IMR-90 (cell line): ENCODE data around the gene PET100. TPM values are rescaled to one million over a fixed set of nuclear protein-coding genes. Genes with fewer than 3 reads are reported as not detected.

Source experiments
- ATAC-seq: fragments of 200-7000 bp; cut with Tn5 transposase; 2 replicates; pipeline ENCODE4 v1.9.1; 2020; ENCODE audit warnings: low read depth, mild to moderate bottlenecking, moderate library complexity
- BruUV-seq: library from RNA; stranded (reverse); fragments of 400-500 nt; replicated peaks from 2 replicates; lab custom pipeline; 2021; lab: Mats Ljungman, UMichigan
- CTCF ChIA-PET: fragments of 300-600 bp; formaldehyde crosslinking; extraction: SDS; loops from one replicate; lab custom pipeline; 2021; ENCODE audit warnings: antibody characterized with exemption; lab: Yijun Ruan, JAX
- POLR2A ChIA-PET: fragments of 300-600 bp; sonication (Branson Sonifier 250); formaldehyde crosslinking; loops from one replicate; lab custom pipeline; 2022; ENCODE audit warnings: antibody characterized with exemption; ENCODE audit not compliant: unreplicated experiment; lab: Charles Lee
- DNase-seq: peaks from one replicate; pipeline ENCODE4 v3.0.0; 2013
- H2AFZ ChIP-seq: replicated peaks from 2 replicates; pipeline ENCODE3; 2013; ENCODE audit warnings: low read length, mild to moderate bottlenecking; ENCODE audit not compliant: poor library complexity
- H2AK5ac ChIP-seq: 2 replicates; pipeline ENCODE4 v1.6.1; 2013; ENCODE audit warnings: low read depth, low read length, inconsistent platforms
- H2AK9ac ChIP-seq: replicated peaks from 2 replicates; pipeline ENCODE3; 2013; ENCODE audit warnings: mild to moderate bottlenecking, low read depth, low read length, moderate library complexity; ENCODE audit not compliant: poor library complexity
- H2BK120ac ChIP-seq: 2 replicates; pipeline ENCODE4 v1.6.1; 2013; ENCODE audit warnings: low read depth, low read length, inconsistent platforms
- H2BK15ac ChIP-seq: 3 replicates; pipeline ENCODE4 v1.6.1; 2013; ENCODE audit warnings: low read depth, low read length, inconsistent platforms
- H2BK20ac ChIP-seq: 2 replicates; pipeline ENCODE4 v1.6.1; 2013; ENCODE audit warnings: low read depth, mild to moderate bottlenecking, inconsistent platforms, low read length, moderate library complexity
- H2BK5ac ChIP-seq: 2 replicates; pipeline ENCODE4 v1.6.1; 2013; ENCODE audit warnings: mild to moderate bottlenecking, low read depth, low read length, inconsistent platforms; ENCODE audit not compliant: poor library complexity, severe bottlenecking
- H3K14ac ChIP-seq: replicated peaks from 2 replicates; pipeline ENCODE4 v1.6.1; 2013; ENCODE audit warnings: low read depth, low read length, inconsistent platforms
- H3K18ac ChIP-seq: 2 replicates; pipeline ENCODE4 v1.6.1; 2013; ENCODE audit warnings: low read depth, low read length, control low read depth
- H3K23ac ChIP-seq: 2 replicates; pipeline ENCODE4 v1.6.1; 2013; ENCODE audit warnings: low read depth, low read length, inconsistent platforms
- H3K27ac ChIP-seq: 2 replicates; pipeline ENCODE4 v1.5.1; 2013; ENCODE audit warnings: mild to moderate bottlenecking, control low read depth, low read length; ENCODE audit not compliant: insufficient read depth
- H3K27me3 ChIP-seq: 2 replicates; pipeline ENCODE4 v1.6.1; 2013; ENCODE audit warnings: low read length; ENCODE audit not compliant: control insufficient read depth, insufficient read depth
- H3K36me3 ChIP-seq: 2 replicates; pipeline ENCODE4 v1.6.1; 2013; ENCODE audit warnings: low read length, mixed read lengths; ENCODE audit not compliant: control insufficient read depth, insufficient read depth
- H3K4ac ChIP-seq: 2 replicates; pipeline ENCODE4 v1.6.1; 2013; ENCODE audit warnings: low read depth, low read length, inconsistent platforms
- H3K4me1 ChIP-seq: 2 replicates; pipeline ENCODE4 v1.6.1; 2013; ENCODE audit warnings: low read length, mixed read lengths; ENCODE audit not compliant: control insufficient read depth, insufficient read depth
- H3K4me2 ChIP-seq: 2 replicates; pipeline ENCODE4 v1.6.1; 2013; ENCODE audit warnings: low read depth, mild to moderate bottlenecking, control low read depth, low read length, moderate library complexity
- H3K4me3 ChIP-seq: 2 replicates; pipeline ENCODE4 v1.5.1; 2013; ENCODE audit warnings: low read depth, mild to moderate bottlenecking, control low read depth, low read length, moderate library complexity; ENCODE audit not compliant: insufficient read depth
- H3K56ac ChIP-seq: 2 replicates; pipeline ENCODE4 v1.6.1; 2013; ENCODE audit warnings: low read length, inconsistent platforms; ENCODE audit not compliant: insufficient read depth; ENCODE audit errors: extremely low read depth
- H3K79me1 ChIP-seq, 2 experiments: 2 replicates each; pipeline ENCODE4 v1.6.1; 2013; ENCODE audit warnings: low read length in 2 of 2, inconsistent platforms in 1 of 2, low read depth in 1 of 2
- H3K9ac ChIP-seq: 2 replicates; pipeline ENCODE4 v1.6.1; 2013; ENCODE audit warnings: low read depth, low read length, control low read depth
- H3K9me1 ChIP-seq: 2 replicates; pipeline ENCODE4 v1.6.1; 2013; ENCODE audit warnings: low read length, inconsistent platforms; ENCODE audit not compliant: insufficient read depth
- H3K9me3 ChIP-seq: 2 replicates; pipeline ENCODE4 v1.6.1; 2013; ENCODE audit warnings: low read length; ENCODE audit not compliant: control insufficient read depth, insufficient read depth
- H4K20me1 ChIP-seq: 2 replicates; pipeline ENCODE4 v1.6.1; 2013; ENCODE audit warnings: low read length, inconsistent platforms; ENCODE audit not compliant: insufficient read depth
- H4K5ac ChIP-seq: 2 replicates; pipeline ENCODE4 v1.6.1; 2013; ENCODE audit warnings: mild to moderate bottlenecking, low read depth, low read length, control low read depth
- H4K8ac ChIP-seq, 2 experiments: 2 replicates each; pipeline ENCODE4 v1.6.1; 2013; ENCODE audit warnings: low read depth in 2 of 2, low read length in 2 of 2, control low read depth in 1 of 2, inconsistent platforms in 1 of 2
- H4K91ac ChIP-seq: 2 replicates; pipeline ENCODE4 v1.6.1; 2013; ENCODE audit warnings: low read depth, low read length, inconsistent platforms; ENCODE audit not compliant: insufficient read depth
- BHLHE40 ChIP-seq: fragments of 150-350 bp; IDR thresholded peaks from 2 replicates; pipeline ENCODE4 v1.6.1; 2016; ENCODE audit warnings: mild to moderate bottlenecking, low read depth, low read length
- CEBPB ChIP-seq: IDR thresholded peaks from 2 replicates; pipeline ENCODE4 v1.6.1; 2012; ENCODE audit warnings: low read depth, low read length, improper control_type of control experiment
- CHD1 ChIP-seq: IDR thresholded peaks from 2 replicates; pipeline ENCODE4 v1.6.1; 2012; ENCODE audit warnings: low read depth, low read length, improper control_type of control experiment
- CTCF ChIP-seq: conservative IDR thresholded peaks from 2 replicates; pipeline ENCODE4 v1.5.1; 2012; ENCODE audit warnings: mild to moderate bottlenecking, low read depth, low read length, improper control_type of control experiment
- ELK1 ChIP-seq: fragments of 150-350 bp; IDR thresholded peaks from 2 replicates; pipeline ENCODE4 v1.6.1; 2016; ENCODE audit warnings: low read depth, mild to moderate bottlenecking, low read length, moderate library complexity, borderline replicate concordance
- FOS ChIP-seq: fragments of 150-350 bp; IDR thresholded peaks from 2 replicates; pipeline ENCODE4 v1.6.1; 2016; ENCODE audit warnings: low read depth, low read length
- MAFK ChIP-seq: IDR thresholded peaks from 2 replicates; pipeline ENCODE4 v1.6.1; 2012; ENCODE audit warnings: low read depth, low read length, improper control_type of control experiment
- MAZ ChIP-seq: IDR thresholded peaks from 2 replicates; pipeline ENCODE4 v1.6.1; 2012; ENCODE audit warnings: low read depth, mild to moderate bottlenecking, low read length, improper control_type of control experiment, moderate library complexity, borderline replicate concordance
- MXI1 ChIP-seq: IDR thresholded peaks from 2 replicates; pipeline ENCODE4 v1.6.1; 2012; ENCODE audit warnings: low read depth, mild to moderate bottlenecking, low read length, moderate library complexity, borderline replicate concordance
- NFE2L2 ChIP-seq: fragments of 150-350 bp; IDR thresholded peaks from 2 replicates; pipeline ENCODE4 v1.6.1; 2016; ENCODE audit warnings: low read depth, mild to moderate bottlenecking, low read length
- RAD21 ChIP-seq: IDR thresholded peaks from 2 replicates; pipeline ENCODE4 v1.6.1; 2012; ENCODE audit warnings: low read length, improper control_type of control experiment
- RCOR1 ChIP-seq: IDR thresholded peaks from 2 replicates; pipeline ENCODE4 v1.6.1; 2012; ENCODE audit warnings: mild to moderate bottlenecking, low read length, improper control_type of control experiment; ENCODE audit not compliant: insufficient replicate concordance
- RFX5 ChIP-seq: IDR thresholded peaks from 2 replicates; pipeline ENCODE4 v1.8.0; 2012; ENCODE audit warnings: low read depth, mild to moderate bottlenecking, low read length, moderate library complexity
- SMC3 ChIP-seq: fragments of 150-350 bp; IDR thresholded peaks from 2 replicates; pipeline ENCODE4 v1.6.1; 2016; ENCODE audit warnings: low read depth, mild to moderate bottlenecking, antibody characterized with exemption, low read length, moderate library complexity
- USF2 ChIP-seq: fragments of 150-350 bp; IDR thresholded peaks from 2 replicates; pipeline ENCODE4 v1.6.1; 2017; ENCODE audit warnings: mild to moderate bottlenecking, antibody characterized with exemption, low read length, low read depth
- WGBS, 2 experiments: methylation state at CpG; one replicate each; pipeline versions ENCODE4 v1.1.5 to v1.1.7; 2013; ENCODE audit warnings: missing lambda C conversion rate in 2 of 2; ENCODE audit not compliant: insufficient read length in 1 of 2; ENCODE audit errors: extremely low coverage in 2 of 2; 5-methylcytosine and 5-hydroxymethylcytosine counted together
- dilution Hi-C: fragments of 300-500 bp; cut with HindIII; formaldehyde crosslinking; loops from one replicate; pipeline ENCODE4 v1.14.3; 2018; ENCODE audit warnings: low sequenced_read_pairs; ENCODE audit not compliant: unreplicated experiment
- in situ Hi-C: fragments of 300-500 bp; cut with MboI; formaldehyde crosslinking; loops from 3 replicates; pipeline ENCODE4 v1.14.3; 2019; ENCODE audit warnings: low sequenced_read_pairs, inconsistent platforms, mixed read lengths
- intact Hi-C: fragments of 100-400 bp; cut with micrococcal nuclease; formaldehyde crosslinking; loops from 2 replicates; pipeline ENCODE4 v1.10.0; 2022
- polyA plus RNA-seq, 3 experiments: library from polyadenylated mRNA; depleted of rRNA; stranded (reverse); fragments of >200 nt; gene quantifications; 2 replicates each; pipeline ENCODE4 v1.2.3, GENCODE V29; 2012; ENCODE audit warnings: low replicate concordance in 1 of 3
- total RNA-seq: library from RNA; depleted of rRNA; stranded (reverse); fragments of >200 nt; gene quantifications from 2 replicates; pipeline ENCODE4 v1.2.3, GENCODE V29; 2012

PET100 gene
- total and polyA plus RNA-seq, 2 of the 4 experiments (the other 2 are of a cell fraction) = 1.4 to 31.4 TPM

GRCh38 chr19:7582446-7582845, 47.1 kb upstream of the PET100 start (continued):
- TF ChIP-seq CTCF (no peak), RAD21 (no peak)

- POLR2A ChIA-PET = no interaction called here
- no peaks in the 10 kb centered on the region for H3K4me1 ChIP-seq
- no peak overlapping the region for H4K8ac ChIP-seq
- no peak overlapping the region for H2BK15ac ChIP-seq
- H3K4ac ChIP-seq = no peak overlapping the region
- no peak overlapping the region for H3K23ac ChIP-seq
- H3K27me3 ChIP-seq = peaks cover 7% of the 10 kb centered on the region
- CTCF ChIA-PET = no interaction called here
- H3K9ac ChIP-seq = no peak overlapping the region
- no TSS peak for BruUV-seq
- no peak overlapping the region for H4K5ac ChIP-seq
- H3K9me1 ChIP-seq = no peaks in the 10 kb centered on the region
- intact Hi-C loops = no loop called here
- no peak overlapping the region for H2BK5ac ChIP-seq
- H2BK20ac ChIP-seq = no peak overlapping the region
- DNase-seq (no peak), ATAC-seq (no peak)
- H3K4me3 ChIP-seq = no peak overlapping the region
- WGBS, 2 experiments = 87% methylated on average over 3 of the region's 7 CpGs; no CpG with 5 or more reads in 1 of the 2 experiments
- H4K91ac ChIP-seq = no peak overlapping the region
- no peak overlapping the region for H3K14ac ChIP-seq
- no peak overlapping the region for H3K18ac ChIP-seq
- no peaks in the 10 kb centered on the region for H3K79me1 ChIP-seq
- H3K9me3 ChIP-seq = no peaks in the 10 kb centered on the region
- no peak overlapping the region for H2AK5ac ChIP-seq
- in situ Hi-C loops = no loop called here
- H2AK9ac ChIP-seq = no peak overlapping the region
- H3K36me3 ChIP-seq = no peaks in the 10 kb centered on the region
- H2AFZ ChIP-seq = no peak overlapping the region
- no peak overlapping the region for H3K4me2 ChIP-seq
- dilution Hi-C loops = no loop called here
- no peak overlapping the region for H3K56ac ChIP-seq
- H2BK120ac ChIP-seq = no peak overlapping the region
- H4K20me1 ChIP-seq = no peaks in the 10 kb centered on the region
- H3K27ac ChIP-seq = no peak overlapping the region
- TF ChIP-seq RFX5 = no peak
- TF ChIP-seq RCOR1 = no peak
- TF ChIP-seq MAFK = no peak
- TF ChIP-seq NFE2L2 = no peak
- no peak for TF ChIP-seq MAZ
- TF ChIP-seq CHD1 = no peak
- TF ChIP-seq MXI1 = no peak
- no peak for TF ChIP-seq FOS
- TF ChIP-seq USF2 = no peak
- no peak for TF ChIP-seq RAD21
- TF ChIP-seq BHLHE40 = no peak
- TF ChIP-seq SMC3 = no peak
- no peak for TF ChIP-seq CEBPB
- TF ChIP-seq ELK1 = no peak
Observed at GRCh38 chr19:7589822-7590221, 39.8 kb upstream of the PET100 start.
